HPDE6-E6E7 (cell line): Measurements from ENCODE around the gene BUB1.
A peak's percentile ranks its signal among the peaks of the same experiment; 100 is the strongest.
"Not testable (repeated sequence)": the region's sequence is repeated elsewhere in the genome, so short reads cannot be mapped to it uniquely, and the experiment has no call there.

Experiments used
- DNase-seq: peaks from one replicate; pipeline ENCODE4 v3.0.0; 2011; ENCODE audit warnings: missing footprints; ENCODE audit errors: extremely low spot score

Gene BUB1

DNA sequence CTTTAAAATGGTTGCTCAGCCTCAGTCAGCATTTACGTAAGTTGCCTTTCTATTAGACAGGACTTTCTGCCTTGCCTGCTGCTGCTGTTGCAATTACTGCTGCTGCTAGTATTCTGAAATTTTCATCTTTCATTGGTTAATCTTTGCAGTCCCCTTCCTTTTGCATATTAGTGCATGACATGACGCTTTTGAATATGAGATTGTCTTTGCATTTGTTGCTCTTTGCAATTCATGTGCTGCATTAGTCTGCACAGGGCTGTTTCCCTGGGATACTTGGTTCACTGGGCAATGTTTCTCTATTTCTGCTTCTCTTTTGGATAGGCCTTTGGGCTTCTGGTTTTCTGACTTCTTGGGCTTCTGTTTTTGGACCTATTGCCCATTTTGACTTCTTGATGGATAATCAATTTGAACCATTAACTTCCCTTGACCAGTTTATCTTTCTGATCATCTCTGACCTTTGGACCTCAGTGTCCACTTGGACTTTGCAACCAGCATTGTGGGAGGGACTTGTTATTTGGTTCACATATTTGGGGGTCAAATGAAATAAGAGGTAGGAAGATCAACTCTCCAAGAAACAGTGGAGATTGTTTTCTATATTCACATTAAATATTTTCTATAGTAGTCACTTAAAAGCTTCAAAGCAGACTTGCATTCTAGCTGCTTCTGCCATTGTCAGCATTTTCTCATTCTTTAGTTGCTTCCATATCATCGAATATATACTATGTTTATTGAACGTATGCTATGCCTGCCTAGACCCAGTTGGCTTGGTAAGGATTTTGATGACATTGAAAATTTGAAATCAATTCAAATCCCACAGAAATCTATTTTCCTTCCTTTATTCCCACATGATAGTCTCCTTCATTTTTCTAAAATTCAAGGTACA is 12.5 kb upstream of the BUB1 start:
- no peak for DNase-seq

DNA sequence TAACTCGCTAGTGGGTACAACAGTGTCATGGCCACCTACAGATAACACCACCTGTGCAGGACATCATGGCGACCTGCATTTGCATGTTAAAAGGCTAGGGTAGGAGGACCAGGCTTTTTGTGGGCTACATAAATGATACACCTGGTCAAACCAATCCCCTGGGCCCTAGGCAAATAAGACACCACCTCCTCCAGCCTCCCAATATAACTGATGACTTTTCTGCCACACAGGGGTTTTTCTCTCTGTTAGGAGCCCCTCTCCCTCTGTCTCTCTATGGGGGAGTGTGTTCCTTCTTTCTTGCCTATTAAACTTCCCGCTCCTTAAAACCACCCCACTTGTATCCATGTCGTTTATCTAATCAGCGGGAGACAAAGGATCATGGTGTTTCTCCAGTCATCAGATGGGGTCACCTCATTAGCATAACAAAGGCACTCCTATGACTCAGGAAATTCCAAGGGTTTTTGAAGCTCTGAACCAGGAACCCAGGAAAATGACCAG is 10.8 kb upstream of the BUB1 start:
- no peak for DNase-seq

DNA sequence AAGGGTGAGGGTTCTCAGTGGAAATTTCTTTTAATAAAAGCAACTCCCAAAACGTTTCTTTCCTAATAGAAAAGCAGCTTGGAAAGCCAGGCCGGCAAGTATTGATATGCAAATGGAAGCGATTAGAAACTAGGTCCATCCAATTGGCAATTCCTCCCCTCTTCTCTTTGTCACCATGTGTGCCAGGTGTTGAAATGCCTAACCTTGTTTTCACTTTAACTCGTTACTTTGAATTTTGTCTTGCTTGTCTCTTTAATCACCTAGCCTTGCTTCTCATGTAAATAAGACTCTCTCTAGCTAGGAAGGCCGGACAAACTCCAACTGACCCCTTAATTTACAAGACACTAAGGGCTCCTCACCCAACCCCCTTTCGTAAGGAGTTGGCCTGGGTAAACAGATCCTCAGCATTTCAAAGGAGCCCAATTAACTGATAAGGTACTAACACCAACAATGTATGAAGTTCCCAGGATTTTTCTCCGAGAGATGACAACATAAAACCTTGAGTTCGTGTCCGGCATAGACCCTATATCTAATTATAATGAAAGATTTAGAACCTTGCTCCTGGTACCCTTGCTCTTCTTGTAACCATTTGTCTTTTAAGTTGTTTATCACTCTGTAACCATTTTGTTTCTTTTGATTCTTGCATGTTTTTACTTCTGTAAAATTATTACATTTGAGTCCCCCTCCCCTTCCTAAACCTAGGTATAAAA is 10.1 kb upstream of the BUB1 start:
- DNase-seq: not testable (repeated sequence)

DNA sequence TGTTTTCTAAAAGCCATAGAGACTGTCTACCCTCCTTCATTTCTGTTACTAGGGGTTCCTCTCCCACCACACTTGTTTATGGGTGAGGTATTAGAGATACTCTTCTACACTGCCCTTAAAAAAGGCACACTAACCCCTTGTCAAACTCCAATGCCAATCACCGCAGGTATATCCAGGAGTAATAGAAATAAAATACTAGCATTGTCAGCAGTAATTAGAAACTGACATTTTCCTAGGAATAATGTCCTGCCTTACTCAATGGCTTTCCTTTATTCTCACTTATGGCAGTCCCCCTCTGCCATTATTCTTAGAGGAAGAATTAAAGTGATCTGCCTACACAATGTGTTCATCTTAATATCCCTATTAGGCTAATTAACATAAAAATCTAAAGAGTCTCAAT is 5.0 kb upstream of the BUB1 start:
- DNase-seq: no peak

DNA sequence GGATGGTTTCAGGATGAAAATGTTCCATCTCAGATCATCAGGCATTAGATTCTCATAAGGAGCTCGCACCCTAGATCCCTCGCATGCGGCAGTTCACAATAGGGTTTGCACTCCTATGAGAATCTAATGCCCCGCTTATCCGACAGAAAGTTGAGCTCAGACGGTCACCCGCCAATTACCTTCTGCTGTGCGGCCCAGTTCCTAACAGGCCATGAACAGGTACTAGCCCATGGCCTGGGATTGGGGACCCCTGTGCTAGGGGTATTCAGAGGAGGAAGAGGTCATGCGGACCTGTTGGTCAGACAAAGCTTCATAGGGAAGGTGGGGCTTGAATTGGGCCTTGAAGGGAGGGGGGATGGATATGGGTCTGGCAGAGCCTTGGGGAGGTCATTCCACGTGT is 4.4 kb upstream of the BUB1 start:
- no peak for DNase-seq

DNA sequence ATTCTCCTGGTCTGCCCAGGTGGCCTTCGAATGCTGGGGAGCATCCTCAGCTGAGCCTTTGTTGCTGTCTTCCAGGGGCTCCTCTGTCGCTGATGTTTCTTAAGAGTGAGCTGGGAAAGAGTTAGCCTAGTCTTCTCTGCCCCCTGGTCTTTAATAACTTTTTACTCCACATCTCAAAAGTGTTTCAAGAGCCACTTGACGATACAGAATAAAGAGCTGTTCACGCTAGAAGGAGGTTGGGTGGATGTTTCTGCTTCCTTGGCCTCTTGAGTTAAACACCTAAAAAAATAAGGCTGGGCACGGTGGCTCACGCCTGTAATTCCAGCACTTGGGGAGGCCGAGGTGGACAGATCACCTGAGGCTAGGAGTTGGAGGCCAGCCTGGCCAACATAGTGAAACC is 2.8 kb upstream of the BUB1 start:
- DNase-seq: no peak

DNA sequence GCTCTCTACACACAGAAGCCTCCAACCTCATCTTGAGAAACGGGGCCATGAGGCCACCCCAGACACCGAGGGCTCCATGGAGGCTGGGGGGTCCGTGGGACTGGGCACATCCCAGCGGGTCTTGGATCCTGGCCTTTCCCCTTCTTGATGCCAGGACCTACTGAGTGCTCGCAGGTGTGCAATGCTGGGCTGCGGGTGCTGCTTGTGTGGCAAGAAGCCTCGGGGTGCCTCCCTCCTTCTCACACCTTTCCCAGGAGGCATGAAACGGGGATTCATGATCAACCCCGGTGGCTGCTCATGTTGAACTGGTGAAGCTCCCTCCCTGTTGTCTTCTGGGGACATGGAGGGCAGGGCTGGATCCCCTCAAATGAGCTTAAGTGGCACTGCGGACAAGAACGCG is 2.0 kb upstream of the BUB1 start:
- no peak for DNase-seq

DNA sequence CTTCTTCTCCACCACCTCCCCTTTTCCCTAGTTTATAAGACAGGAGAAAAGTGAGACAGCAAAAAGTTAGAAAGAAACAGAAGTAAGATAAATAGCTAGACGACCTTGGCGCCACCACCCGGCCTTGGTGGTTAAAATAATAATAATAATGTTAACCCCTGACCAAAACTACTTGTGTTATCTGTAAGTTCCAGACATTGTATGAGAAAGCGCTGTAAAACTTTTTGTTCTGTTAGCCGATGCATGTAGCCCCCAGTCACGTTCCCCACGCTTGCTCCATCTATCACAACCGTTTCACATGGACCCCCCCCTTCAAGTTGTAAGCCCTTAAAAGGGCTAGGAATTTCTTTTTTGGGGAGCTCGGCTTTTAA is 1.5 kb upstream of the BUB1 start:
- no peak for DNase-seq

DNA sequence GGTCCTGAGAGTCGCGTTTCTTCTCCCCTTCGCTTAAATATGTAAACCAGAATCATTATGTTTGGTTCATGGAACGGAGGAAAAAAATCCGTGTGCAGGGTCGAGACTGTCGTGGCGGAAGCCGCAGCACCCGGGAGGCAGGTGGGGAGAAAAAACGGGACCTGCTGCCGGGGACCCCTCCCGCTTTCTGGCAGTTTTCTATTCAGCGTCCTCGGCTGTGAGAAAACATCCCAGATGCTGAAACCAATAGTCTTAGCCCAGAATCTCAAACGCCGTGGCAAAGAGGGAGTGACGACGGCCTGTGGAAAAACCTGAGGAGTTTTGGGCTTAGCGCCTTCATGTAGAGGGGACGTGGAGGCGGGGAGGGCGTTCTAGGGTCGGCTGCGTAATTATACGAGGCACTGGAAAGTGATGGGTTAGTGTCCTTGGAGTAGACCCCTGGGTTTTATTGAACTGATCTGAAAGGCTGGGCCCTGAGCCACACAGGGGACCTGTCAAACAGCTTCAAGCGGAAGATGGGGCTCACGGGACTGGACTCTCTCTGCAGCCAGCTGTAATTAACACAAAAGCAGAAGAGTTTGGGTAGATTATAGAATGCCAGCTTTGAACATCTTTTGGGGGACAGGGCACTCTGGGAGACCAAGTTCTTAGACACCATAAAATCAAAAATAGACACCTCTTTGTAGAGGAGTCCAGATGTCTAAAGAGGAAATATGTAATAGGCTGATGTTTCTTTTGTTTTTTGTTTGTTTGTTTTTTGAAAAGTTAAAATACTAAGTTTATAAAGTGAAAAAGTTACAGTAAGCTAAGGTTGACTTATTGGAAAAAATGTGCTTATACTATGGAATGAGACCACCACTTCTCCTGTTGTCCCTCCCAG is 834 bp upstream of the BUB1 start:
- peak; percentile 14 for DNase-seq

DNA sequence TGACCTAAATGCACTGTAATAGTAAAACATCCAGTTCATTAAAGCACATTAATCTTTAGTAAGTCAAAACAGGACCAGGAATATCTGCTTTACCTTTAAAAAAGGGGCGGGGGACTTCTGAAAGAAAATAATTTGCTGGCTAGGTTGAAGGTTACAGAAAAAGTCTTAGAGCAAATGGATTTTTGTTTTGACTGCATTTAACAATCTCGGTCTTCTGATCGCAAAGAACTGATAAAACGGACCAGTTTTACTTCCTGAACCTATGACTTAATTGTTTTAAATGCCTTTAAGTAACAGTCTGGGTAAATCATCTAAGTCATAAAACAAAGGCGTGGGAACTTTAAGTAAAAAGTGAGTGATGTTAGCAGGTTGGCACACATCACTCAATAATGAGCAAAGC is 783 bp downstream of the BUB1 start:
- no peak for DNase-seq

DNA sequence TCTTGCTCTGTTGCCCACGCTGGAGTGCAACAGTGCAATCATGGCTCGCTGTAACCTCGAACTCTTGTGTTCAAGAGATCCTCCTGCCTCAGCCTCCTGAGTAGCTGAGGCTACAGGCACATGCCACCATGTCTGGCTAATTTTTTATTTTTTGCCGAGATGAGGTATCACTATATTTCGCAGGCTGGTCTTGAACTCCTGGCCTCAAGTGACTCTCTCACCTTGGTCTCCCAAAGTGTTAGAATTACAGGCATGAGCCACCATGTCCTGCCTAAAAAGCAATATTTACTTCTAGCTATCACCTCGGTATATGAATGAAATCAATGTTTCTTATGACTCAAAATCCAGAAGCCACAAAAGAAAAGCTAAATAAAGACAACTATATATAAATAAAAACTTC is 2.2 kb downstream of the BUB1 start:
- DNase-seq: no peak

DNA sequence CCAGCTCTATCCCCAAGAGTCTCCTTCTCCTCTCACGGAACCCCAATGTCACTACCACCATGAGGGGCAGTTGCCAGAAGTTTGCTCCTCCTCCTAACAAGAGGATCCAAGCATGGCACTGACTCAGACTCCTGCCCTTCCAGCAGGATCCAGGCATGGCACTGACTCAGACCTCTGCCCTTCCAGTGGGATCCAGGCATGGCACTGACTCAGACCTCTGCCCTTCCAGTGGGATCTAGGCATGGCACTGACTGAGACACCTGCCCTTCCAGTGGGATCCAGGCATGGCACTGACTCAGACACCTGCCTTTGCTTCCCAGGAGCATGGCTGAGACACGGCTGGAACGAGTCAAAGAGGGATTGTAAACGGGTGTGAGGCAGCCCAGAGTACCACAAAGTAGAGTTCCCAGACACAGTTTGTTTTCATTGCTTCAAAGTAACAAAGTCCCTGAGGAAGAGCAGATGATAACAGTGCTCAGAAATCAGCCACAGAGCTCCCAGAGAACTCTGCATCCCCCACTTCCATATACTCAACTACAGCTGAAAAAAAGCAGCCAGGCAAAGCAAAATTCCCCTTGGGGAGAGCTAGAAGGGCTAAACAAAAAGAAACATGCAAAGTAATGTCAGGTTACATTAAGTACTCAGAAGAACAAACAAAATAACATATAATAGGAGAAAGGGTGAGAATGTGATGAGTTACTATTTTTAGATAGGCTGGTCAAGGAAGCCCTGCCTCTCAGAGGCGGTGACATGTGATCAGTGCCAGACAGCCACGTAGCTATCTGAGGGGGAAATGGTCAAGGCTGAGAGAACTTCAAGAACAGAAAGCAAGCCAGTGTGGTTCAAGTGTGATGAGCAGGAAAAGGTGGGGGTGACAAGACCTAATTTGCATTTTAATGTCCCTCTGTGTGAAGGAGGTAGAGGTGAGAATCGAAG is 3.0 kb downstream of the BUB1 start:
- DNase-seq: no peak

DNA sequence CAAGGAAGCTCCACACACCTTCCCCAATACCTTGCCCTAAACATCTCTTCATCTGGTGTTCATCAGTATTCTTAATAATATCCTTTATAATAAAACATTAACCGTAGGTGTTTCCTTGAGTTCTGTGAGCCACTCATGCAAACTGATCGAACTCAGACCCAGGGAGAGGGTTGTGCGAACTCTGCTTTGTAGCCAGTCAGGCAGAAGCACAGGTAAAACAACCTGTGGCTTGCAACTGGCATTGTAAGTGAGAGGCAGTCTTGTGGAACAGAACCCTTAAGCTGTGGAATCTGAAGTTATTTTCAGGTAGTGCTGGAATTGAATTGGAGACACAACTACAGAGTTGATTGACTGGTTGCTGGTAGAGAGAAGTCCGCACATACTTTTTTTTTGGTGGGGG is 4.7 kb downstream of the BUB1 start:
- no peak for DNase-seq

DNA sequence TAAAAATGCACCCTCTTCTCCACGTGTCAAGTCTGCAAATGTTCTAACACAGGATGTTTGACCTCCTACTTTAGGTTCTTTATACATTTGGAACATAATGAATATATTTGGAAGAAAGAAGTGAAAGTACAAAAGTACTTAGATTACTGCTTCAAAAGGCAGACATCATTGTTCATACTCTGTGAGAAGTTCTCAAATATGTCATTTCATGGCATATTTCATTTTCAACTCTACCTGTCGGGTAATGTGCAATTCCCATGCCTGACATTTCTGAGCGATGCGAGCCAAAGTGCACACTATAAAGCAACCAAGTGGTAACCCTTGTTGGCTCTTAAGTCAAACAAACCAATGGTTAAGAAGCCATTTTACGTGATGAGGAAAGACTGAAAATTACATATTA is 7.0 kb downstream of the BUB1 start:
- no peak for DNase-seq

DNA sequence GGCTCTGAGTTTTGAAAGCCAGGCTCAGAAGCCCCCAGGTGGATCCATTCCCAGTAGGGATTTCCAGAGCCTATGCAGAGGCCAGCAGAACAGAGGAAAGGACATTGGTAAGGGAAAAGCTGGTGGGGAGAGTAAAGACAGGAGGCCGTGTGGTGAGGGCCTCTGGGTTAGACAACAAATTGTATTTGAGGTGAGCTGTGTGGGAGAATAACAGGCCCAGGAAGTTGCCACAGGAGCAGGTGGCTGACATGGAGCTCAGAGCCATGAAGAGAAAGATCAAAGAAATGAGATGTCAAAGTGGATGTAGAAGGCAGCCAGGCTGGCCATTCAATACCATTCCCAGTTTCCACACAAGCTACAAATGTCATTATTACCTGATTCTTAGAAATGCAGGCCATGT is 8.8 kb downstream of the BUB1 start:
- no peak for DNase-seq

DNA sequence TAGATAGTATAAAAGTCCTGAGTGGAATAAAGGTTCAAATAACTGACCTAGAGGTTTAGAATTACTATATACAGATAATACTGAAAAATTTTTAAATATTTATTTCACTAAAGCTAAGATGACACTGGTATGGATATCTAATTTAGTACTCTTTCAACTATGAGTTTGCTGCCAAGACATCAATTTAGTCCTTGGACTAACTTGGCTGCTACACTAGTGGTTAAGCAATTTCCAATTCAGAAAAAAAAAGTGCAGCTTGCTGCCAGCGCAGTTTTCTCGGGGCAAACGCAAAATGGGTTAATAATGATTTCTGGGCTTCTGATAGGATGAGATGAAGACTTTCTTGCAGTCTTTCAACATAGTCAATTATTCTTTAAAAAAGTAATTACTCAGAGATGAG is 10.8 kb downstream of the BUB1 start:
- DNase-seq: no peak

DNA sequence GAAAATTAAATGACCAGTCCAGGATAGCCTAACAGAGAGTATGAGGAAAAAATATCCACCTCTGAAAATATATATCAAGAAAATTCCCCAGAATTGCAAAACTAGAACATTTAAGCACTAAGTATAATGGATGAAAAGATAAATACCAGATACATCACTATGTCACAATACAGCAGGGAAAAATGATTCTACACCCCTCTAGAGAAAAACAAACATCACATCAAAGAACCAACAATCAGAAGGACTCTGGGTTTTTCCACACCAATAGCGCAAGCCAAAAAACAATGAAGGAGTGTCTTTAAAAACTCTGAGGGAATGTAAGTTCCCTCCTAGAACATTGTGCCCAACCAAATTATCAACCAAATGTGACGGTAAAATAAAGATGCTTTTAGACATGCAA is 13.7 kb downstream of the BUB1 start:
- no peak for DNase-seq

DNA sequence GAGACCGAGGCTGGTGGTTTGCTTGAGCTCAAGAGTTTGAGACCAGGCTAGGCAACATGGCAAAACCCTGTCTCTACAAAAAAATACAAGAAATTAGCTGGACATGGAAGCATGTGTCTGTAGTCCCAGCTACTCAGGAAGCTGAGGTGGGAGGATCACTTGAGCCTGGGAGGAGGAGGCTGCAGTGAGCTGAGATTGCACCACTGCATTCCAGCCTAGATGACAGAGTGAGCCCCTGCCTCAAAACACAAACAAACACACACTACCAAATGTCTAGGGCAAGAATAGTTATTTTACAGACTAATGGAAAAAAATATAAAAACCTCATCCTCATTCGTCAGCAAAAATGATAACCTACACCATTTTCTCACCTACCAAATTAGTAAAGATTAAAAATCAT is 15.3 kb downstream of the BUB1 start:
- no peak for DNase-seq

DNA sequence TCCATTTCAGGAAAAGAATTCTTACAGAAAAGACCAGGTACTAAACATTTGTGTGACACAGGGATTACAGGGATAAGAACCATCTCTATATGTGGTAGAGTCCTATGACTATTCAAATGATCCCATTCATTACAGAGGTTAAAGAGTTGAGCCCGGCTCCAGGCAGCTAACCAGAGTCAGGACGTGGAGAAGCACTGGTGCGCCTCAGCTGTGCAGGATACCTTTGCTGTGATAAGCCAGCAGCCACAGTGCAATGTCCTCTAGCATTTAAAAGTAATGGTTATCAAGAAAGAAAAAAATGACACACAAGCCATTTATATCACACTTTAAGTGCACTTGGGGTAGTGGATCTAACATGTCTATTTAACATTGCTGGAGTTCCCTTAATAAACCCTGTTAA is 17.3 kb downstream of the BUB1 start:
- no peak for DNase-seq

DNA sequence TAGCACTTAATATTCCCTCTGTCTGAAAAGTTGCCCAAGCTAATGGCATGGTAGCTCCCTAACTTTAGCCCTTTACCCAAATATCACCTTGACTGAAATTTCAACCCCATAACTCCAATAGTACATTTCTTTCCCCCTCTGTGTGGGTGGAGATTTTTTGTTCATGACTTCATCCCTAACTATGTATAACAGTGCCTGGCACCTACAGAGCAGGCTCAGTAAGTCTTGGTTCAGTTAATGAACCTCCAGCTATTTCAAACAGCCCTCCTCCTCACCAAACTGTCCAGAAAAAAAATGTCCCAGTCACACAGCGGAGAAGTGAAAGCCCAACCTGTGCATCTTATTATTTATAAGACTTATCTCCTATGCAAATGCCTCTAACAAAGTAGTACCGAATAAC is 18.6 kb downstream of the BUB1 start:
- DNase-seq: no peak

DNA sequence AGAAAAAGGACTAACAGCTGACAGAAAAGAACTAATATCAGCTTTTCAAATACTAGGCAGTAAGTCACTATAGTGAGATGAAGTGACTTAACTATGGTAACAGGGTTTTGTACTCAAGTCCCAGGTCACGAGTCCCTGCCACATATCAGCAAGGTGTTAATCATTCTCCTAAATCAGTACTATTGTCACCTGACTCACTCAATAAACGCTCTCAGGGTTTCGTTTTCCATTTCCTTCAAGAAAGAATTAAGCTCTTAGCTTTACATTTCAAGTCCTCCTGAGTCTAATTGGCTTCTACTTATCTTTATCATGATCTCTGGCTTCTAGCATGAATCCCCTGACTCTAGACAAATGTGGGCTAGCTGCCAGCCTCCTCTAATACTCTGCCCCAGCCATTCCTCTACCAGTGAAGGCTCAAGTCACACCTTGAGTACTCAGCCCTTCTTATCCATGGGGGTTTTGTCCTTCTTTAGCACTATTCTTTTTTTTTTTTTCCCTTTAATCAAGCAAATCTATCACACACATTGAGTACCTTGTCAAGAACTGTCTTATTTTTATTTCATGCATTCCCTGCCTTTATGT is 20.0 kb downstream of the BUB1 start:
- DNase-seq: no peak
